NB4 (cell line): ENCODE measurements around the gene KRAS.

ENCODE experiments used
- CTCF ChIP-seq: IDR thresholded peaks from one replicate; pipeline ENCODE4 v1.5.1; 2012; ENCODE audit warnings: low read depth, low read length
- MYC ChIP-seq: IDR thresholded peaks from 2 replicates; pipeline ENCODE4 v1.6.1; 2011; ENCODE audit warnings: low read depth, low read length
- POLR2A ChIP-seq: IDR thresholded peaks from 2 replicates; pipeline ENCODE4 v1.6.1; 2011; ENCODE audit warnings: mild to moderate bottlenecking; ENCODE audit not compliant: insufficient read length; ENCODE audit errors: extremely low read depth
- TF ChIP-seq, protein P1 (sequence below): IDR thresholded peaks from 2 replicates; pipeline ENCODE4 v1.6.1; 2011; ENCODE audit warnings: low read depth, low read length

GRCh38 chr12:25208554-25208953, 42.2 kb downstream of the KRAS start:
- TF ChIP-seq CTCF = no peak
- no peak for TF ChIP-seq POLR2A
- TF ChIP-seq, protein P1, sequence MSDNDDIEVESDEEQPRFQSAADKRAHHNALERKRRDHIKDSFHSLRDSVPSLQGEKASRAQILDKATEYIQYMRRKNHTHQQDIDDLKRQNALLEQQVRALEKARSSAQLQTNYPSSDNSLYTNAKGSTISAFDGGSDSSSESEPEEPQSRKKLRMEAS = no peak
- no peak for TF ChIP-seq MYC
